ENCODE measurements around the gene DNMBP. TPM values are rescaled to one million over a fixed set of nuclear protein-coding genes. Genes with fewer than 3 reads are reported as not detected.

The DNMBP gene
- total and polyA plus RNA-seq, 2 donors (not counting 3 experiments of a cell fraction or from before 2014, with no cell fraction given), result 32.0 to 53.4 TPM

GRCh38 chr10:99941942-99942820, 67.6 kb downstream of the DNMBP start:
- H2AFZ ChIP-seq (ENCODE audit: low read depth, low read length), result no peak overlapping the region
- ChIA-PET CTCF (interaction anchor here (0.6 to 1.5 kb wide), 5 partner anchors 11 to 103 kb away, joined by 3 to 5 read pairs (median 3); no protein-coding TSS in a partner anchor), POLR2A (no interaction called here)
- H4K20me1 ChIP-seq (replicated peaks; ENCODE audit: control insufficient read depth, extremely low read depth, insufficient read depth, low read length), result no peaks in the 10 kb centered on the region
- no peak overlapping the region for H3K4me2 ChIP-seq (ENCODE audit: insufficient read depth, low read length)
- H3K36me3 ChIP-seq (ENCODE audit: control insufficient read depth in 2 of 2, extremely low read depth in 1 of 2, insufficient read depth in 2 of 2, low read length in 2 of 2), result peaks cover 4 to 5% of the 10 kb centered on the region in 2 experiments
- H3K9ac ChIP-seq (replicated peaks; ENCODE audit: extremely low read depth, insufficient read depth, low read length), result no peak overlapping the region
- no TSS peak for BruUV-seq (replicated peaks)
- no peaks in the 10 kb centered on the region for H3K9me3 ChIP-seq (replicated peaks; ENCODE audit: control insufficient read depth, insufficient read depth, low read length)
- DNase-seq (ENCODE audit: low read depth, low spot score), result no peak
- peaks cover 62% of the 10 kb centered on the region for H3K4me1 ChIP-seq (ENCODE audit: control insufficient read depth, extremely low read depth, insufficient read depth, low read length)
- no peak for FAIRE-seq
- no peak overlapping the region for H3K4me3 ChIP-seq (replicated peaks in 1 of 3; ENCODE audit: insufficient read depth in 1 of 3, low read depth in 1 of 3, low read length in 3 of 3)
- TF ChIP-seq POLR2A (IDR thresholded peaks at IDR 0.05; ENCODE audit: low read depth, low read length), result no peak
- no peak for TF ChIP-seq JUN (IDR thresholded peaks at IDR 0.05; ENCODE audit: borderline replicate concordance, insufficient read depth, insufficient read length, low read depth)
- no peak for TF ChIP-seq FOS (IDR thresholded peaks at IDR 0.05; ENCODE audit: borderline replicate concordance, insufficient read depth, low read length)
- no peak for TF ChIP-seq MYC (IDR thresholded peaks at IDR 0.05; ENCODE audit: low read depth, low read length)
- no peak for TF ChIP-seq POLR2AphosphoS5 (IDR thresholded peaks at IDR 0.05; ENCODE audit: insufficient read depth, low read depth, low read length)
- TF ChIP-seq CTCF (IDR thresholded peaks at IDR 0.05; ENCODE audit: extremely low read depth in 1 of 2, insufficient read depth in 1 of 2, low read depth in 1 of 2, low read length in 2 of 2), result no peak
- no peak for TF ChIP-seq MAX (IDR thresholded peaks at IDR 0.05; ENCODE audit: insufficient read depth, insufficient read length)
- TF ChIP-seq GATA2 (IDR thresholded peaks at IDR 0.05; ENCODE audit: insufficient read depth, insufficient read length, low read depth, low read length), result no peak
- no peak for TF ChIP-seq EZH2 (IDR thresholded peaks at IDR 0.05; ENCODE audit: borderline replicate concordance, low read depth, low read length, severe bottlenecking)
- dilution Hi-C loops (cut with MboI; ENCODE audit: extremely low pct_ligation_motif_present, low sequenced_read_pairs) (no loop called here), intact Hi-C loops (cut with micrococcal nuclease) (no loop called here)
- peaks cover 96% of the 10 kb centered on the region for H3K79me2 ChIP-seq (ENCODE audit: control insufficient read depth, insufficient read depth, low read length)
- H3K27ac ChIP-seq (ENCODE audit: insufficient read depth, low read depth, low read length), result no peak overlapping the region
- H3K27me3 ChIP-seq (ENCODE audit: control insufficient read depth in 2 of 2, insufficient read depth in 2 of 2, low read length in 2 of 2), result no peaks in the 10 kb centered on the region
- H3K9me1 ChIP-seq (replicated peaks; ENCODE audit: control insufficient read depth, extremely low read depth, insufficient read depth, low read length), result no peaks in the 10 kb centered on the region

Measured in endothelial cell of umbilical vein (primary cell).